Transverse colon (tissue), 4 donors: ENCODE results near the gene SLC16A4.

Source experiments
- CTCF ChIP-seq, 5 experiments: fragments of 200-600 bp in 3 of 5; fragments of 450-650 bp in 2 of 5; sonication (generic) in 3 of 5; IDR thresholded peaks; 1 replicate in 2 of 5; 2 replicates in 3 of 5; pipeline ENCODE4 v1.5.1; 2016 to 2017; ENCODE audit warnings: antibody characterized with exemption in 5 of 5, inconsistent platforms in 3 of 5, mild to moderate bottlenecking in 2 of 5, moderate library complexity in 1 of 5
- EP300 ChIP-seq: sonication (generic); formaldehyde crosslinking; IDR thresholded peaks from one replicate; pipeline ENCODE4 v1.6.1; 2017; ENCODE audit warnings: antibody characterized with exemption, low read depth
- POLR2AphosphoS5 ChIP-seq, 3 donors: sonication (generic); formaldehyde crosslinking; IDR thresholded peaks; one replicate each; pipeline ENCODE4 v1.6.1; 2016; ENCODE audit warnings: antibody characterized with exemption in 3 of 3

GRCh38 chr1:110438893-110439292, 48.1 kb upstream of the SLC16A4 start:
- TF ChIP-seq CTCF (IDR thresholded peaks at IDR 0.05) (no peak), EP300 (no peak), POLR2AphosphoS5 (IDR thresholded peaks at IDR 0.05) (no peak)
